ENCODE measurements around the gene RGS14.
"Not testable (repeated sequence)": the region's sequence is repeated elsewhere in the genome, so short reads cannot be mapped to it uniquely, and the experiment has no call there.

Gene RGS14

GRCh38 chr5:177405805-177406204 is 48.1 kb downstream of the RGS14 start:
- TF ChIP-seq, protein P1, sequence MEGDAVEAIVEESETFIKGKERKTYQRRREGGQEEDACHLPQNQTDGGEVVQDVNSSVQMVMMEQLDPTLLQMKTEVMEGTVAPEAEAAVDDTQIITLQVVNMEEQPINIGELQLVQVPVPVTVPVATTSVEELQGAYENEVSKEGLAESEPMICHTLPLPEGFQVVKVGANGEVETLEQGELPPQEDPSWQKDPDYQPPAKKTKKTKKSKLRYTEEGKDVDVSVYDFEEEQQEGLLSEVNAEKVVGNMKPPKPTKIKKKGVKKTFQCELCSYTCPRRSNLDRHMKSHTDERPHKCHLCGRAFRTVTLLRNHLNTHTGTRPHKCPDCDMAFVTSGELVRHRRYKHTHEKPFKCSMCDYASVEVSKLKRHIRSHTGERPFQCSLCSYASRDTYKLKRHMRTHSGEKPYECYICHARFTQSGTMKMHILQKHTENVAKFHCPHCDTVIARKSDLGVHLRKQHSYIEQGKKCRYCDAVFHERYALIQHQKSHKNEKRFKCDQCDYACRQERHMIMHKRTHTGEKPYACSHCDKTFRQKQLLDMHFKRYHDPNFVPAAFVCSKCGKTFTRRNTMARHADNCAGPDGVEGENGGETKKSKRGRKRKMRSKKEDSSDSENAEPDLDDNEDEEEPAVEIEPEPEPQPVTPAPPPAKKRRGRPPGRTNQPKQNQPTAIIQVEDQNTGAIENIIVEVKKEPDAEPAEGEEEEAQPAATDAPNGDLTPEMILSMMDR (IDR thresholded peaks at IDR 0.05; ENCODE audit: borderline replicate concordance, insufficient read depth, low read depth, low read length), result no peak
- no peak overlapping the region for H3K4me3 ChIP-seq (ENCODE audit: low read depth, low read length)

DNA sequence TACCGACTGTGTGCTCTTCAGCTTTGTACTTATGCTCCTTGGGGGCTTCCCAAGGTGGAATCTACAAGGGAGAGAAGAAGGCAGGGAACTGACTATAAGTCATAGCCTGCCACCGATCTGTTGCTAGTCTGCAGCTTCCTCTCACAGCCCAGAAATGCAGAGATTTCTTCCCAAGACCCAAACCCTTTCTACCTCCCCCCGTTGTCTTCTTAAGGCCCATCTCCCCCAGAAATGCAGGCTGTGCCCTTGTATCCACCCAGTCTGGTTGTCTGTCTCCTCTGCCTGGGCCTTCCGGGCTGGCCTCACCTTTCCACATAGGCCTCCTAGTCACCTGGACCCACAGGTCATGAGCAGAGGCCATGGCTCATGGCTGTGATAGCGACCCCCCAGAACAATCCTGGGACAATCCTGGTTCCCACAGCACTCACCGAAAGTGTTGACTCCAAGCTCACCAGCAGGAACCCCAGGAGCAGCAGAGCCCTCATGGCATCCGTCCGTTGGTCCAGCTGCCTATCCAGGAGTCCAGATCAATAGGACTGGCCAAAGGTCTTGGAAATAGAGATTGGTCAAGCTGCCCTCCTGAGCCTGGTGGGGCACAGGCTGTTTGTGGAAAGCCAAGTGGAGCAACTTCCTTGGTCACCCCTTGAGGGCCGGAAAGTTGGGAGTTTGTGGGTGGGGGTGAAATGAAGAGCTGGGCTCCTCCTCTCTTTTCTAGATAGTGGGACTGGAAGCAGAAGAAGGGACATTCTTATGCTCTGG is 51.5 kb downstream of the RGS14 start, which contains the start of gene F12:
Gene F12 (minus strand): TSS at position 522 of the 759 bp plus-strand sequence. CDS start 37 bp downstream, at position 485.
- TF ChIP-seq, protein P1 (IDR thresholded peaks at IDR 0.05; ENCODE audit: borderline replicate concordance, insufficient read depth, low read depth, low read length), result no peak
- no peak within 1 kb of the TSS for H3K4me3 ChIP-seq (ENCODE audit: low read depth, low read length)

DNA sequence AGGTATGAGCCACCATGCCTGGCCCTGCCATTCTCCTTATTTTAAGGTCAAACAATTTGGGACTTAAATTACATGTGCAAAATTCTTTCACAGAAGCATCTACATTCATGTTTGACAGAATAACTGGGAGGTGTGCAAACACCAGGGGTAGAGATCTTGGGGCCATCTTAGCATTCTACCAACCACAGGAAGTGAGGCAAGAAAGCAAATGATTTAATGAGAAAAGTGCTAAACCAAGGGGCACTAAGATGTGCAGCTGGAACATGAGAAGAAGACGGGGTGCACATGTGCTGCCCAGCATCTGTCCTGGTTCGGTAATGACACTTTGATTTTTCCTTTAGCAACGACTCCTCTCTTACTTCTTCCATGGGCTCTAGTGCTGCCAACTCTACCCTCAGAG is 52.9 kb downstream of the RGS14 start:
- no peak overlapping the region for H3K4me3 ChIP-seq (ENCODE audit: low read depth, low read length)
- TF ChIP-seq, protein P1 (IDR thresholded peaks at IDR 0.05; ENCODE audit: borderline replicate concordance, insufficient read depth, low read depth, low read length), result no peak

- TF ChIP-seq, protein P1 (IDR thresholded peaks at IDR 0.05; ENCODE audit: borderline replicate concordance, insufficient read depth, low read depth, low read length), result no peak
- no peak overlapping the region for H3K4me3 ChIP-seq (ENCODE audit: low read depth, low read length)
Observed at GRCh38 chr5:177412603-177413233, 55.0 kb downstream of the RGS14 start.

DNA sequence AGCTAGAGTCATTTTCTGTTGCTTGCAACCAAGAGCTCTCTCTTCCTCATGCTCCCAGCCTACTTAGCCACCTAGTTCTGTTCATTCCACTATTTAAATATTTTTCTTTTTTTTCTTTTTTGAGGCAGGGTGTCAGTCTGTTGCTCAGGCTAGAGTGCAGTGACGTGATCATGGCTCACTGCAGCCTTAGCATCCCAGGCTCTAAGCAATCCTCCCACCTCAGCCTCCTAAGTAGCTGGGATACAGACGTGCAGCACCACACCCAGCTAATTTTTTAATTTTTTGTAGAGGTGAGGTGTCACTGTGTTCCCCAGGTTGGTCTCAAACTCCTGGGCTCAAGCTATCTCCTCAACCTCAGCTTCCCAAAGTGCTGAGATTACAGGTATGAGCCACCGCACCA is 56.8 kb downstream of the RGS14 start:
- TF ChIP-seq, protein P1 (IDR thresholded peaks at IDR 0.05; ENCODE audit: borderline replicate concordance, insufficient read depth, low read depth, low read length), result no peak
- H3K4me3 ChIP-seq (ENCODE audit: low read depth, low read length), result no peak overlapping the region

DNA sequence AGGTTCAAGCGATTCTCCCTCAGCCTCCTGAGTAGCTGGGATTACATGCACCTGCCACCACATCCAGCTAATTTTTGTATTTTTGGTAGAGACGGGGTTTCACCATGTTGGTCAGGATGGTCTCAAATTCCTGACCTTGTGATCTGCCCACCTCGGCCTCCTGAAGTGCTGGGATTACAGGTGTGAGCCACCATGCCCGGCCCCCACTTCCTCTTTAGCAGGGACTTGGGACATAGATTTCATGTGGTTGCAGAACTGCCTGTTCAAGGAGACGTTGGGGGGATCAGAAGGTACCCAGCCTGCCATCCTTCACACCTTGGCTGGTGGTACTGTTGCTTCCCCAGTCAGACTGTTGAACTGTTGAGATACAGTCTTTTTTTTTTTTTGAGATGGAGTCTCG is 59.4 kb downstream of the RGS14 start:
- not testable (repeated sequence) for H3K4me3 ChIP-seq (ENCODE audit: low read depth, low read length)

GRCh38 chr5:177419046-177419445 is 61.3 kb downstream of the RGS14 start:
- H3K4me3 ChIP-seq (ENCODE audit: low read depth, low read length), result no peak overlapping the region
- TF ChIP-seq, protein P1 (IDR thresholded peaks at IDR 0.05; ENCODE audit: borderline replicate concordance, insufficient read depth, low read depth, low read length), result no peak

DNA sequence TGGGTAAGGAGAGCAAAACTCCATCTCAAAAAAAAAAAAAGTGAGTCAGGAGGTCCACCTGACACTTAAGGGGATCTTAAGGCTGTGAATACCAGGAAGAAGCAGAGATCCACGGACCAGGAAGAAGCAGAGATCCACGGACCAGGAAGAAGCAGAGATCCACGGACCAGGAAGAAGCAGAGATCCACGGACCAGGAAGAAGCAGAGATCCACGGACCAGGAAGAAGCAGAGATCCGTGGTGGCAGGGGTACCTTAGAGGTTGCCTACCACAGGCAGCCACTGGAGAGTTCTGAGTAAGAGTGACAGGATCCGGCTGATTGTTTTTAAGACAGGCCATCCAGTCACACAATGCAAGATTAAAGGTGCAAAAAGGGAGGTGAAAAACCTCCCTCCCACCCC is 62.7 kb downstream of the RGS14 start:
- H3K4me3 ChIP-seq (ENCODE audit: low read depth, low read length), result not testable (repeated sequence)

Data from GM12875 (cell line).